Stimulated activated CD4-positive, alpha-beta T cell treated with anti-CD3 and anti-CD28 coated beads, Interleukin-1b, Interleukin-23, amount 100 ng/mL, for 48 hours (primary cell): Measurements from ENCODE around the gene CDH5.

Experiments
- DNase-seq: peaks from one replicate; pipeline ENCODE4 v3.0.0-alpha.2; 2020

Gene CDH5

GRCh38 chr16:66354034-66354909, 12.2 kb upstream of the CDH5 start:
- no peak for DNase-seq

- DNase-seq, result no peak
Observed at GRCh38 chr16:66355526-66355925, 11.0 kb upstream of the CDH5 start.

GRCh38 chr16:66357523-66357928, 9.0 kb upstream of the CDH5 start:
- DNase-seq, result peak; percentile 12

GRCh38 chr16:66358231-66358630, 8.3 kb upstream of the CDH5 start:
- no peak for DNase-seq

GRCh38 chr16:66359012-66359411, 7.5 kb upstream of the CDH5 start:
- DNase-seq, result no peak

- DNase-seq, result no peak
Observed at GRCh38 chr16:66359811-66360608, 6.5 kb upstream of the CDH5 start.

- no peak for DNase-seq
Observed at GRCh38 chr16:66360624-66361324, 5.7 kb upstream of the CDH5 start.

GRCh38 chr16:66361604-66362135, 4.8 kb upstream of the CDH5 start:
- no peak for DNase-seq

GRCh38 chr16:66363211-66363777, 3.2 kb upstream of the CDH5 start:
- no peak for DNase-seq

GRCh38 chr16:66364117-66364958, 2.2 kb upstream of the CDH5 start:
- DNase-seq, result no peak

- DNase-seq, result no peak
Observed at GRCh38 chr16:66364959-66365306, 1.6 kb upstream of the CDH5 start.

- no peak for DNase-seq
Observed at GRCh38 chr16:66365651-66366050, 840 bp upstream of the CDH5 start.

- no peak for DNase-seq
Observed at GRCh38 chr16:66367968-66368891, 1.7 kb downstream of the CDH5 start.

- DNase-seq, result no peak
Observed at GRCh38 chr16:66369055-66369592, 2.6 kb downstream of the CDH5 start.

- DNase-seq, result no peak
Observed at GRCh38 chr16:66370786-66371684, 4.5 kb downstream of the CDH5 start.

- no peak for DNase-seq
Observed at GRCh38 chr16:66372078-66372897, 5.8 kb downstream of the CDH5 start.

- no peak for DNase-seq
Observed at GRCh38 chr16:66372898-66373155, 6.3 kb downstream of the CDH5 start.

- no peak for DNase-seq
Observed at GRCh38 chr16:66373667-66374066, 7.2 kb downstream of the CDH5 start.

GRCh38 chr16:66374176-66374575, 7.7 kb downstream of the CDH5 start:
- DNase-seq, result no peak
